HG03103 (cell line): Measurements from ENCODE around the gene RNU1-1.
"Not testable (repeated sequence)": the region's sequence is repeated elsewhere in the genome, so short reads cannot be mapped to it uniquely, and the experiment has no call there.

Experiments used
- ATAC-seq: cut with Tn5 transposase; IDR thresholded peaks from one replicate; pipeline ENCODE4 v1.9.1; 2021; ENCODE audit warnings: low read depth; ENCODE audit not compliant: unreplicated experiment

The RNU1-1 gene

DNA sequence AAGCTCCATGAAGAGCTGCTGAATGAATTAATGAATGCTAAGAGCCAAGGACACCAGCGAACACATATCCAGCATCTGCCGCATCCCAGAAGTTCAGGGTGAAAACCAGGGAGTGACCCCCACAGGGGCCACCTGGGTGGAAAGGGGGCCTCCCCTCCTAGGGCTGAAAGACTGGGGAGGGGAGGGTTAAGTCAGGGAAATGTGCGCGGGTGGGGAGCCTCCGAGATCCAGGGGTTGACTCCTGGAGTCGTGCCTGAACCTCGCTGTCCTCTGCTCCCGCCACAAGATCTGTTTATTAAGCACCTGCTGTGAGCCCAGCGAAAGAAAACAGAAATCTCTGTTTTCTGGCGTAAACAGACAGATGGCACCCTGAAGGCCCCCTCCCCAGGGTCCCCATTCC lies 16.0 kb downstream of the RNU1-1 start:
- not testable (repeated sequence) for ATAC-seq

DNA sequence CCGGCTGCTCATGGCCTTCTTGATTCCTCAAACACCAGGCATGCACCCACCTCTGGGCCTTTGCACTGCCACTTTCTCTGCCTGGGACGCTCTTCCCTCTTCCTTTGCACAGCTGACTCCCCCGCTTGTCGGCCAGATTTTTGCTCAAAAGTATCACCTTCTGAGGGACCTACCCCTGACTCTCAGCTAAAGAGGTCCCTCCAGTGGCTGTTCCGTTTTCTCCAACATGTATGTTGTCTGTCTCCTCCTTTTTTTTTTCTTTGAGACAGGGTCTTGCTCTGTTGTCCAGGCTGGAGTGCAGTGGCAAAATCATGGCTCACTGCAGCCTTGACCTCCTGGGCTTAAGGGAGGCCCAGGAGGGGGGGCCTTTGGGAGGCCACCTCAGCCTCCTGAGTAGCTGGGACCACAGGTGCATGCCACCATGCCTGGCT lies 16.6 kb downstream of the RNU1-1 start:
- not testable (repeated sequence) for ATAC-seq

DNA sequence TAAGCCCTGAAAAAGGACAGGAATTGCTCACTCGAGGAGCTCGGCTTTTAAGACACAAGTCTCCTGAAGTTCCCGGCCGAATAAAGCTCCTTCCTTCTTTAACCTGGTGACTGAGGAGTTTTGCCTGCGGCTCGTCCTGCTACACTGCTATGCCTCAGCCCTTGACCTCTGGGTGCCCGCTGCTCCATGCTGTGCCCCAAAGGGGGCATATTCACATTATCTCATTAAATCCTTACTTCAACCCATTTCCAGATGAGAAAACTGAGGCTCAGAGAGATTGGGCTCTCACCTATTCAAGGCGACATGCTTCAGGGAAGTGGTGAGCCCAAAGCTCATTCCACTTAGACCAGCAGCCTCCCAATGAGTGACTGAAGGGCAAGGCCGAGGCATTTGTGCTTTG lies 20.4 kb downstream of the RNU1-1 start:
- not testable (repeated sequence) for ATAC-seq

DNA sequence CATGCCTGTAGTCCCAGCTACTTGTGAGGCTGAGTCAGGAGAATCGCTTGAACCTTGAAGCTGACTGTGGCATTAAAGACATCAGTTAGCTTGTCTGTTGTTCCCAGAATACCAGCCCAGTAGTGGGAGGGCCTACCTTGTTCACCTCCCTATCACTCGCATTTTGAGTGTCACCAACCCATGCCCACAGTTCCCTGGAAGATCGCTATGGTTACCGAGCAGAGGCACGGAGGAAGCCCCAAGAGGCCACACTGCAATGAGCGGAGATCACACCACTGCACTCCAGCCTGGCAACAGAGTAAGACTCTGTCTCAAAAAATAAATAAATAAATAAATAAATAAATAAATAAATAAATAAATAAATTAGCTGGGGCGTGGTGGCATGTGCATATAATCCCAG lies 21.1 kb downstream of the RNU1-1 start:
- not testable (repeated sequence) for ATAC-seq

DNA sequence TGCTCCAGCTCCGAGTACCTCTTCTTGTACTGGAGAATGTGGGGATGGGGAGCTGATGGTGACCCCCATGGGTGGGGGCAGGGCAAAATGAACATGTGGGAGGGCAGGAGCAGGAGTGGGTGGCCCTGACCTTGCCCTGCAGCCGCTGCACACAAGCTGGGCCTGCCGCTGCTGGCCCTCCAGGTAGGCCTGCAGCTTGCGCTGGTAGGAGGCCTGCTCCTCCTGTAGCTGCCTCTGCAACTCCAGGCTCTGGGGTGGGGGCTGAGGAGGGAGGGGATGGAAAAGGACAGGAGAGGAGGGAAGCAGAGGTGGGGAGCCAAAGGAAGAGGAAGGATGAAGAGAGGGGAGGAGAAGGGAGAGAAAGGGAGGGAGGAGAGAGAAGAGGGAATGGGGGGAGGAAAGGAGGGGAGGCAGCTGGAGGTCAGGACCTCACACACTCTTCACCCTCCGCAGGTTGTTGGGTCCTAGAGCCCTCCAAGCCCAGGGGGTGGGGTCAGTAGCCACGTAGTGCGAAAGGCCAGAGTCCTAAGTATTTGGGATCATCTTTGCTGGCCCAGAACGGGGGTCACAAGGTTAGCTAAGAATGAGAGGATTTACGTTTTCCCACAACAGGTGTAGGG lies 22.9 kb downstream of the RNU1-1 start:
- ATAC-seq = no peak

DNA sequence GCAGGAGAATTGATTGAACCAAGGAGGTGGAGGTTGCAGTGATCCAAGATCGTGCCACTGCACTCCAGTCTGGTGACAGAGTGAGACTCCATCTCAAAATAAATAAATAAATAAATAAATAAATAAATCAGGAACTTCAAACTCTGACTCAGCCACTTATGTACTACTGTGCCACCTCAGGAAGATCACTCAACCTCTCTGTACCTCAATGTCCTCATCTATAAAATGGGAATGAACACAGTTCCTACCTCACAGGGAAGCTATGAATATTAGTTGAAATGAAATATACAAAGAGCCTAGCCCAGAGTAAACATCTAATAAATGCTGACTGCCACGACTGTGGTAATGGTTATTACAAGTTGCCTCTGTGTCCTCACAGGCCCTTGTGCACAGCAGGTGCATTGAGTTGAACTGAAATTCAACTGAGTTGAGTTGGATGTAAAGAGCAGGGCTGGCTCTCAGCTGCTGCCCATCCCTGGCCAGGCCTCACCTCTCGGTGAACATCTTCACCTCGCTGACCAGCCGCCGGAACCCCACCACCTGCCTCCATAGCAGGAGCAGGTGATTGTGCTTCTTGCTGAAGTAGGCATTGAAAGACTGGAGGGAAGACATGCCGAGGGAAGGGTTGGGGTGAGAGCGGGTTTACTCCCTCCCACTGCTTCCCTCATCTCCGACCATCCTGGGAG lies 24.7 kb downstream of the RNU1-1 start:
- not testable (repeated sequence) for ATAC-seq

DNA sequence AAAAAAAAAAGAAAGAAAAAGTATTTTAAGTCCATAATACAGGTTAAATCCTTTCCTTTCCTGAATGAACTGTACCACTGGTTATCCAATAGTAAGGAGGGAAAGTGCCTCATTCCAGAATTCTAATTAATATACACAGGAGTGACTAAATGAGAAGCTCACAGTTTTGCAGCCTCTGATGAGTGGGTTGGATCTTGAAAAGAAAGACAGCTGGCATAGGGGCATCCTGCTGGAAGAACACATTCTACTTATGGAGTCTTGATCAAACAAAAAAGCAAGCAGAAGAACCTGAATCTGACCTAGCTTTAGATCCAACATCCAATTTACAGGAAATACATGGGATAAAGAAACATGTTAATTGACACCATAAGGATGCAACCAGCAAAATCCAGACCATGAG lies 27.1 kb downstream of the RNU1-1 start:
- not testable (repeated sequence) for ATAC-seq

DNA sequence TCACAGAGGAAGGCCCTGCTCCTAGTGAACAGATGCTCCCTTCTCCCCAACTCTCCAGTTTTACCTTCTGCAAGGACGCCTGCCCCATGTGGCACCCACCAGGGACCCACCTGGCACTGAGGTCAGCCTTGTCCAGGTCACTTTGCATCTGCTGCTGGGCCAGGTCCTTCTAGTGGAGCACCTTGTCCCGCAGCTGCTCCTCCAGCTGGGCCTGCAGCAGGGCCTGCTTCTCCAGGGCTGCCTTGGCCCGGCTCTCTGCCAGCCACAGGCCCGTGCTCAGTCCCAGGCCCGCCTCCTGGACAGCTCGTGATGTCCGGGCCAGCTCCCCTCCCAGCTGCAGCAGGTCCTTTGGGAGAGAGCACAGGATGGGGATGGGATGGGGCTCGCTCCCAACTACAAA lies 27.8 kb downstream of the RNU1-1 start:
- not testable (repeated sequence) for ATAC-seq

DNA sequence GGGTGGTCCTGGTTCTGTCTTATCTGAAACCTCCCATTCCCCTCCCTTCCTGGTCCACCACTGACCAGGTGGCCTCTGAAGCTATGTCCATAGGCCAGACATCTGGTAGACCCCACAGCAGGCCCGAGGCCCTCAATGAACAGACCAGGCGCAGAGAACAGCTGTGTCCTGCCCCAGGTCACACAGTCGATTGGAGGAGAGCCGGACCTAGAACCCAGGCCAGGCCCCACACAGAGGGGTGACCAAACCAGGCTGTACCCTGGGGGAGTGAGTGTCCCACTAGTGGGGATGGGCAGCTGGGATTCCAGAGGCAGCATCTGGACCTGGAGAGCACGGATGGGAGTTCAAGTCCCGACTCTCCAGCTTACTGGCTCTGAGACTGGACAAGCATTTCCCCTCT lies 29.2 kb downstream of the RNU1-1 start:
- no peak for ATAC-seq

DNA sequence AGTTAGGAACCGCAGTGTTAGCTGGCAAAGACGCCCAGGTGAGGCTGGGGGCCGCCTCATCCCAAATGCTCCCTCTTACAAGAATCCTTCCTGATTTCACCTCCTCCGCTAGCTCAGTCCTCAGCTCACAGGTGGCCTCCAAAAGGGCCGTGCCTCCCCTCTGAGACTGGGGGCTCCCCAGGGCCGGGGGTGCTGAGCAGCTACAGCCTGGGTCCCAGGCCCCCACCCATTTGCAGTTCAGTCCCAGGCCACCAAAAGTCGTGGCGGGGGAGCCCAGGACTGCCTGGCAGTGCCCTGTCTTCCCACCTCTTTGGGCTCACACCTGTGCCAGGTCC lies 29.6 kb downstream of the RNU1-1 start:
- no peak for ATAC-seq

DNA sequence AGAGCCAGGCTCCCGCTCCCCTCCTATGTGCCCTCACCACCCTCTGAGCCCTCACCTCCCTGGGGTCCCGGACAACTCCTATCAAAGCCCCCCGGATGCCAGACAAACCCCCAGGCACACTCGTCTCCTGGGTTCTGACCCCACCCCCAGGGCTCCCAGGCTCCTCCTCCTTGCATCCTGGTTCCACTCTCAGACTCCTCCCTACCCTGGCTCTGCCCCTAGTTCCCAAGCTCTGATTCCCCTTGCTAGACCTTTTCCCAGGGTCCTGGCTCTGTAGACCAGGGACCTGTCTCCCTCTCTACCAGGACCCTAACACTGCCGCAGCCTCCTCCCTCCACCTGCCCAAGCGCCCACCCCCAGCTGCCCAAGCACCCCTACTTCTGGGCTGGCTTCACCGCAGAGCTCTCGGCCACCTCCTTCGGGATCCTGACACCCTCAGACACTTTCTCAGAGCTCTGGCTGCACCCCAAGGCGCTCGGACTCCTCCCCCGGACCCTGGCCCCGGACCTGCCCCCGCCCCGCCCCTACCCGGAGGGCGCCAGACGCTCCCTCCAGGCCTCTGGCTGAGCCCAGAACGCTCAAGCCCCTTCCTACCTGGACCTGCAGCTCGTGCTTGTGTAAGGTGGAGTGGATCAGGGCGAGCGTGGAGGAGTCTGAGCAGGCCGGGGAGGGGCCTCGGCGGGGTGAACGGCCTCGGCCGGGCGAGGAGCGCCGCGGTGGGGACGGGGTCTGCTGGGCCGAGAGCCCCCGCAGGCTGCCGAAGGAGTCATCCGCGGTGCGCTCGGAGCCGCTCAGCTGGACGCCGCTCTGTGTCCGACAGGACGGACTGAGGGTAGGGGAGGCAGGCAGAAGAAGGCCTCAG lies 30.2 kb downstream of the RNU1-1 start:
- not testable (repeated sequence) for ATAC-seq

DNA sequence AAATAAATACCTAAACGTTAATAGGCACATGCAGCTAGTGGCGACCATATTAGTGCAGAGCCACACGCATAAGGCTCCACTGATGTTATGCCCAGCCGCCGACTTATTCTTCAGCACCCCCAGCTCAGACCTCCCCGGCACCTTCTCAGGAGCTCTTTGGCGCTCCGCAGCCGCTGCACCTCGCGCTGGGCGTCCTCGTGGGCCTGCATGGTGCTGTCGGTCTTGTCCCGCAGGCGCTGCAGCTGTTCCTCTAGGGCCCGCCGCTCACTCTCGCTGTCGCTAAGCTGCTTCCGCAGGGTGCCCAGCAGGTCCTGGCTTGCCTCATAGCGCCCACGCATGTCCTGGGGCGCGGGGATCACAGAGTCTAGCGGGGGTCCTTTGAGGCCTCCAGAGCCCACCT lies 30.9 kb downstream of the RNU1-1 start:
- not testable (repeated sequence) for ATAC-seq

DNA sequence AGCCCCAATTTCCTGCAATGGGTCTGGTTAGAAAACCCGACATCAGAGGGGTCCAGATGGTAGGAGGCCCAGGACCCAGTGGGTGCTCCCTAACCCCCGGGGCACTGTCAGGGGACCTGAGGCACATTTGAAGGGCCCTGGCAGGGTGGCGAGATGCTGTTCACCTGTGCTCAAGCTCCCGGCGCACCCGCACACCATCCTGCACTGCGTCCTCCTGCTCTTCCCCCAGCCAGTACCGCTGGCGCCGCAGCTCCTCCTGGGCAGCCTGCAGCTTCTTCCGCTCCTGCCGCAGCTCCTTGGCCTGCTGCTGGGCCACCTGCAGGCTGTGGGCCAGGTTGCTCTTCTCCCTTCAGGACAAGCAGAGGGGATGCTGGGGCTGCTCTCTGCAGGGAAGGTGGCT lies 36.0 kb downstream of the RNU1-1 start:
- ATAC-seq = no peak

DNA sequence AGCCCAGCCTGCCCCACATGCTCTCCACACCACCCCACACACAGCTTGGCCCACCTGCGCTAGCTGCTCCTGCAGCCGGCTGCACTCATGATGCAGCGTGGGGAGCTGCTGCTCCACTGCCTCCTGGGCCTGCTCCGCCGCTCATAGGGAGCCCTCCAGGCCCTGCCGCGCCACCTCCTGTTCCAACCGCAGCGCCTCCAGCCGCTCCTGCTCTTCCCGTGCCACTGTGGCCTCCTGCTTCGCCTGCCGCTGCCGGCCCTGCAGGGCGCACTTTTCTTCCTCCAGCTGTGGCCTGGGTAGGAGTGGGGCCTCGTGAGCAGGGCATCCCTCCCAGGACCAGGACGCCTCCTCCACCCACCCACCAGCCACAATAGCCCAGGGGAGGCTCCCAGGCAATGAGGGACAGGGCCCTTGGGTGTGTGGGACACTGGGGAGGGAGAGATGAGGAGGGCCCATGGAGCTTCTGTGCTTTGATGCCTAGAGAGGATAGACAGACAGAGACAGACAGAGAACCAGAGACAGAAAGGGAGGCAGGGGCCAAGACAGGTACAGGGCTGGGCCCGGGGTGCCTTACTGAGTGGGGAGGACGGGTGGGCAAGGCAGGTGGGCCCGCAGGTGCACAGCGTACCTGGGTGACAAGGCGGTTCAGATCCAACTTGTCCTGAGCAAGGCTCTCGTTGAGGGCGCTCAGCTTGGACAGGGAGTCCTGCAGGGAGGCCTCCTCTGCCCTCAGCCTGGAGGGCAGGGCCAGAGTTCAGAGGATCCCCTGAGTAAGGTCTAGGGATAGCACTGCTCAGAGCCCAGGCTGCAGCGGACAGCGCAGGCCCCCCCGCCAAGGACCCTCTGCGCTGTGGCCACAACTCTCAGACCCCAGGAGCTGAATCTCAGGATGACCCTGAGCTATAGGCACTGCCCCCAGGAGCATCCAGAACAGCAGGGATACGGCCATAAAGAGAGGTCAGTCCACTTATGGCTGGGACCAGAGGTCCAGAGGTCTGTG lies 38.0 kb downstream of the RNU1-1 start:
- ATAC-seq = not testable (repeated sequence)

DNA sequence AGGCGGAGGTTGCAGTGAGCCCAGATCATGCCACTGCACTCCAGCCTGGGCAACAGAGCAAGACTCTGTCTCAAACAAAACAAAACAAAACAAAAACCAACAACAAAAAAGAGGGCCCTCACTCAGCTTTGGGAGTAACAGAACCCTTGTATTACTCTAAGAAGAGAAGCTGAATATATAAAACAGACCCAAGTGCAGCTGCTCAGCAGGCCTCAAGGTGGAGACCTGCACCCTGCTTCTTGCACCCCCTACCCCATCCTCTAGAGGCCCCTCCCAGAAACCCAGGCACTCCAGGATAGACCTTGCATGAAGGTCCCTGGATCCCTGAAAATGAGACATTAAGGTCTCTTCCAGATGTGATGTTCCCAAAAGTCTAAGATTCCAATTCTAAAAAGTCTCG lies 39.2 kb downstream of the RNU1-1 start:
- not testable (repeated sequence) for ATAC-seq

DNA sequence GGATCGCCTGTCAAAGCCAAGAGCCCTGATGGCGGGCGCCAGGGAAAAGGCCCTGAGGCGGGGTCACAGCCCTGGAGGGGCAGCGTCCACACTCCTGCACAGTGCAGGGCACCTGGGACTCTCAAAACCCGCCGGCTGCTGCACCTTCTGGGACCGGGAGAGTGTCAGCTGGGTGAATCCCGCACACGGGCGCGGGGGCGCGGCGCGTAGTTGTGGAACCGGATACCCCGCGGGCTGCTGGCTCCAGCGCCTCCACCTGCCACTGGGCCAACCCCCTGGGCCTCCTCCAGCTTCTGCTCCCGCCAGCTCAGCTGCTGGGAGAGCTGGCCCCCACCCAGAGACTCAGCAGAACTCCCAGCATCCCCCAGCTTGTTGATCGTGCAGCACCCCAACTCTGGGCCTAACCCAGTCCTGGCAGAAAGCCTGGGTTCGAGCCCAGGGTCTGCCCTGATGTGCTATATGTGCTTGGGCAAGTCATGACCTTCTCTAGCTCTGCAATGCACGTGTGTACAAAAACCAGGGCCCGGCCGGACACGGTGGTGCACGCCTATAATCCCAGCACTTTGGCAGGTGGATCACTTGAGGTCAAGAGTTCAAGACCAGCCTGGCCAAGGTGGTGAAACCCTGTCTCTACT lies 39.8 kb downstream of the RNU1-1 start:
- ATAC-seq = no peak

DNA sequence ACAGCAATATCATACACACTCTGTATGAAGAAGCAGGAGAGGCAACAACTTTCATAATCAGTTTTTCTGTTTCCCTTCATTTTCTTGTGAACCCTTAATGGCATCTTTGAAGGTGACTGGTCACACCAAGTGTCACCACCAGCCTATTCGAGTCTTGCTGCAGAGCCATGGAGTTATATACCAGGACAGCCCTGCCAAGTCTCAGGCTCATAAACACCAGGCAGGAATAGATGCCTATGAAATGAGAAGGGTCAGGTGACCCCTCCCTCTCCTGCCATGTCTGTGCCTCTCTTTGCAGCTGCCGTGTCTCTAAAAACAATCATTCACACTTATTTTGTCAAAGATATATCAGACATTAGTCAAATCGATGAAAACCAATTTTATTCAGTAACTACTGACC lies 45.5 kb downstream of the RNU1-1 start:
- no peak for ATAC-seq

DNA sequence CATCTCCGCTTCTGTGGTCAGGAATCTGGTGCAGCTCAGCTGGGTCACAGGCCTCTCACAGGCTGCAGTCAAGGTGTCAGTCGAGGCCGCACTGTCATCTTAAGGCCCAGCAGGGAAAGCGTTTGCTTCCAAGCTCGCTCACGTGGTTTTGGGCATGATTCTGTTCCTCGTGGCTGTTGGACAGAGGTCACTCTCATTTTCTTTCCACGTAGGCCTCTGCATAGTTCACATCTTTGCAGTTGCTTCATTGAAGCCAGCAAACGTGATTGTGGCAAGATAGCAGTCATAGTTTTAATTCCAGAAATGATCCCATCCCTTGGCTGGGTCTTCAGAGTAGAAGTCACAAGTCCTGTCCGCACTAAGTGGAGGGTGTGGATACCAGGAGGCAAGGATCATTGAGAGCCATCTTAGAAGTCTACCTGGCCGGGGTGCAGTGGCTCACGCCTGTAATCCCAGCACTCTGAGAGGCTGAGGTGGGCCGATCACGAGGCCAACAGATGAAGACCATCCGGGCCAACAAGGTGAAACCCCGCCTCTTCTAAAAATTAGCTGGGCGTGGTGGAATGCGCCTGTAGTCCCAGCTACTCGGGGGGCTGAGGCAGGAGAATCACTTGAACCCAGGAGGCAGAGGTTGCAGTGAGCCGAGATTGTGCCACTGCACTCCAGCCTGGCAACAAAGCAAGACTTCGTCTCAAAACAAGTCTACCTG lies 49.0 kb downstream of the RNU1-1 start:
- no peak for ATAC-seq
